Breast epithelium (tissue), 4 donors: ENCODE data around the gene CERT1. TPM values are rescaled to one million over a fixed set of nuclear protein-coding genes. Genes with fewer than 3 reads are reported as not detected.
"Not testable (repeated sequence)": the region's sequence is repeated elsewhere in the genome, so short reads cannot be mapped to it uniquely, and the experiment has no call there.

ENCODE experiments used
- DNase-seq, 2 donors: peaks; one replicate each; pipeline ENCODE4 v3.0.0-alpha.2; 2019; ENCODE audit warnings: low spot score in 2 of 2
- H3K27ac ChIP-seq, 2 donors: fragments of 200-600 bp; sonication (generic) in 1 of 2; one replicate each; pipeline ENCODE4 v1.5.1; 2016 to 2019; ENCODE audit warnings: mild to moderate bottlenecking in 1 of 2
- H3K27me3 ChIP-seq, 2 donors: fragments of 200-600 bp; sonication (generic) in 1 of 2; one replicate each; pipeline versions ENCODE4 v1.5.1 to v1.6.0; 2017 to 2019; ENCODE audit warnings: control low read depth in 1 of 2, mild to moderate bottlenecking in 1 of 2
- H3K36me3 ChIP-seq: fragments of 200-600 bp; one replicate; pipeline ENCODE4 v1.5.1; 2019
- H3K4me1 ChIP-seq, 2 donors: fragments of 200-600 bp; sonication (generic); one replicate each; pipeline ENCODE4 v1.5.1; 2016 to 2019; ENCODE audit warnings: control low read depth in 1 of 2
- H3K4me3 ChIP-seq, 3 donors: fragments of 200-600 bp; sonication (generic); 1 replicate in 2 of 3; 2 replicates in 1 of 3; pipeline ENCODE4 v1.5.1; 2016 to 2019; ENCODE audit warnings: mild to moderate bottlenecking in 3 of 3, moderate library complexity in 2 of 3
- H3K9me3 ChIP-seq, 2 donors: fragments of 200-600 bp; sonication (generic) in 1 of 2; one replicate each; pipeline ENCODE4 v1.5.1; 2016 to 2019; ENCODE audit warnings: control low read depth in 1 of 2
- CTCF ChIP-seq, 3 donors: fragments of 450-650 bp; IDR thresholded peaks; one replicate each; pipeline ENCODE4 v1.5.1; 2016 to 2017; ENCODE audit warnings: antibody characterized with exemption in 3 of 3, mild to moderate bottlenecking in 3 of 3, moderate library complexity in 3 of 3
- POLR2A ChIP-seq: fragments of 450-650 bp; IDR thresholded peaks from one replicate; pipeline ENCODE4 v1.6.1; 2016; ENCODE audit warnings: antibody characterized with exemption, mild to moderate bottlenecking, moderate library complexity
- POLR2AphosphoS5 ChIP-seq, 3 donors: sonication (generic); formaldehyde crosslinking; IDR thresholded peaks; one replicate each; pipeline ENCODE4 v1.6.1; 2017; ENCODE audit warnings: antibody characterized with exemption in 3 of 3
- intact Hi-C: fragments of 100-400 bp; cut with DNase I; formaldehyde crosslinking; loops from one replicate; pipeline ENCODE4 v1.15.1; 2023; ENCODE audit warnings: low total_unique reads
- total RNA-seq, 3 donors: library from RNA; depleted of rRNA; stranded (reverse); fragments of >200 nt; gene quantifications; one replicate each; pipeline ENCODE4 v1.1.0, GENCODE V29; 2016

CERT1 gene
- 10 to 100 TPM; 37.7 to 84.0 (median 42.1) TPM for total RNA-seq

GRCh38 chr5:75511435-75512382, at the start of gene CERT1, which contains the start of gene POLK:
CERT1 (minus strand) TSS chr5:75511629; CDS start chr5:75511207, 422 bp downstream.
POLK (plus strand) TSS chr5:75511891.
- H3K9me3 ChIP-seq = no peaks in the 10 kb centered on the region
- intact Hi-C loops = no loop called here
- H3K27me3 ChIP-seq = no peaks in the 10 kb centered on the region
- no peaks in the 10 kb centered on the region for H3K36me3 ChIP-seq
- peak; percentile 97 for DNase-seq
- peak; percentile 68 for TF ChIP-seq POLR2A
- TF ChIP-seq CTCF (IDR thresholded peaks at IDR 0.05) = no peak
- TF ChIP-seq POLR2AphosphoS5 (IDR thresholded peaks at IDR 0.05) = peak; percentile 60 to 81 (median 71)
- H3K4me1 ChIP-seq = peaks cover 0 to 7% of the 10 kb centered on the region in 2 donors
- peak within 1 kb of the TSS; percentile 78 to 90 (median 87) for H3K4me3 ChIP-seq
- peak within 1 kb of the TSS; percentile 90 to 94 for H3K27ac ChIP-seq

GRCh38 chr5:75560655-75561054, 49.2 kb upstream of the CERT1 start:
- H3K4me3 ChIP-seq, H3K9me3 ChIP-seq, H3K4me1 ChIP-seq, DNase-seq, H3K27me3 ChIP-seq, intact Hi-C loops, H3K27ac ChIP-seq, H3K36me3 ChIP-seq: not testable (repeated sequence)

GRCh38 chr5:75558981-75559632, 47.7 kb upstream of the CERT1 start:
- intact Hi-C loops = no loop called here
- Histone ChIP-seq H3K4me1 (no peaks in the 10 kb centered on the region), H3K27ac (peak overlapping the region in 1 of 2 donors; percentile 2), H3K27me3 (no peaks in the 10 kb centered on the region), H3K36me3 (no peaks in the 10 kb centered on the region), H3K4me3 (no peak overlapping the region), H3K9me3 (peaks cover 0 to 9% of the 10 kb centered on the region in 2 donors)
- no peak for DNase-seq
- no peak for TF ChIP-seq POLR2AphosphoS5 (IDR thresholded peaks at IDR 0.05)
- TF ChIP-seq CTCF (IDR thresholded peaks at IDR 0.05) = no peak

- Histone ChIP-seq H3K27ac (no peak overlapping the region), H3K36me3 (no peaks in the 10 kb centered on the region), H3K27me3 (no peaks in the 10 kb centered on the region), H3K4me1 (no peaks in the 10 kb centered on the region), H3K4me3 (no peak overlapping the region), H3K9me3 (peaks cover 0 to under 1% of the 10 kb centered on the region in 2 donors)
- intact Hi-C loops = no loop called here
- no peak for DNase-seq
- no peak for TF ChIP-seq CTCF (IDR thresholded peaks at IDR 0.05)
- TF ChIP-seq POLR2A = no peak
- no peak for TF ChIP-seq POLR2AphosphoS5 (IDR thresholded peaks at IDR 0.05)
Measured at GRCh38 chr5:75558221-75558620, 46.8 kb upstream of the CERT1 start.

GRCh38 chr5:75553358-75553757, 41.9 kb upstream of the CERT1 start:
- no peak for DNase-seq
- Histone ChIP-seq H3K9me3 (no peaks in the 10 kb centered on the region), H3K4me3 (no peak overlapping the region), H3K4me1 (no peaks in the 10 kb centered on the region), H3K36me3 (no peaks in the 10 kb centered on the region), H3K27ac (no peak overlapping the region), H3K27me3 (no peaks in the 10 kb centered on the region)
- intact Hi-C loops = no loop called here
- TF ChIP-seq POLR2AphosphoS5 (IDR thresholded peaks at IDR 0.05) = no peak

- Histone ChIP-seq H3K27ac (no peak overlapping the region), H3K4me1 (no peaks in the 10 kb centered on the region), H3K27me3 (no peaks in the 10 kb centered on the region), H3K4me3 (no peak overlapping the region), H3K36me3 (no peaks in the 10 kb centered on the region), H3K9me3 (no peaks in the 10 kb centered on the region)
- intact Hi-C loops = no loop called here
- no peak for DNase-seq
- no peak for TF ChIP-seq POLR2AphosphoS5 (IDR thresholded peaks at IDR 0.05)
- TF ChIP-seq POLR2A = no peak
- no peak for TF ChIP-seq CTCF (IDR thresholded peaks at IDR 0.05)
Measured at GRCh38 chr5:75552764-75553163, 41.3 kb upstream of the CERT1 start.
